ENCODE results near the gene TLCD4. TPM values are rescaled to one million over a fixed set of nuclear protein-coding genes. Genes with fewer than 3 reads are reported as not detected.

TLCD4 gene
- total and polyA plus RNA-seq, 2 donors (not counting 1 experiment from before 2014, with no cell fraction given) = 0.55 to 1.3 TPM

DNA sequence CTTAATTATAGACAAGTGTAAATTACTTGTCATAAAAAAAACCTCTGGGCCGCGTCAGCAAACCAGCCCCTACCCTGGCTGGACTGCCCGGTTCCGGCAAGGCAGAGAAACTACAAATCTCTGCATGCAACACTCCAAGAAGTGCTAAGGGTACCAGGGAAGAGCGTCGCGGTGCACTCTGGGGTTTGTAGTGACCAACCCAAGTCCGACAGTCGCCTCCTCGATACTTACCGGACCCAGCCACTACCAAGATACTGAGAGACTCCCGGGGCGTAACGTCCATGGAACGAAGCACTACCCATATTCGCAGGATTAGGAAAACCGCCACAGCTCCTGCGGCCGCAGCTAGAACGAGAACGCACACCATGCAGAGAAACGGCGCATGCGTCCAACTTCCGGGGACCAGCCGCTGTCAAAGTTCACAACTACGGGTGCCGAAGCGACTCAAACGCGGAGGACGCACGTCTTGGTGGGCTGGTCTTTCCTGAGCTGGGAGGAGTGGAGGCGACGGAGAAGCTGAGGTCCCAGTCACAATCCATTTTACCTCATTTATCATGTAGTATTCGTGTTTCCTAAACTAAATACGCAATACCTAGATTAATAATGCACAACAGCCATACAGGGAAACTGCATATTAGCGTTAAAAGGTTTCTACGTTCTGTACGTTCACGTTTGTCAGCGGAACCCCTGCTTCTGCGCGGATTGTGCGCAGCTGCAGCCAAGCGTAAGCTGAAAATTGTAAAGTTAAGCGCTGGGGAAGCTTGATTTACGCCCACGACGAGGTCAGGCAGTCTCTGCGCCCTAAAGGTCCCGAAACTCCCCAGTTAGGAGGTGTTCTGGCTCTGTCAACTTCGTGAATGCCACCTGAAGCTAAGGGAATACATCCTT lies 44.4 kb upstream of the TLCD4 start, which contains the start of gene ALG14:
ALG14 (minus strand) TSS at position 420 of the 888 bp plus-strand sequence; CDS start at position 367, 53 bp downstream.
- TF ChIP-seq, protein P1, sequence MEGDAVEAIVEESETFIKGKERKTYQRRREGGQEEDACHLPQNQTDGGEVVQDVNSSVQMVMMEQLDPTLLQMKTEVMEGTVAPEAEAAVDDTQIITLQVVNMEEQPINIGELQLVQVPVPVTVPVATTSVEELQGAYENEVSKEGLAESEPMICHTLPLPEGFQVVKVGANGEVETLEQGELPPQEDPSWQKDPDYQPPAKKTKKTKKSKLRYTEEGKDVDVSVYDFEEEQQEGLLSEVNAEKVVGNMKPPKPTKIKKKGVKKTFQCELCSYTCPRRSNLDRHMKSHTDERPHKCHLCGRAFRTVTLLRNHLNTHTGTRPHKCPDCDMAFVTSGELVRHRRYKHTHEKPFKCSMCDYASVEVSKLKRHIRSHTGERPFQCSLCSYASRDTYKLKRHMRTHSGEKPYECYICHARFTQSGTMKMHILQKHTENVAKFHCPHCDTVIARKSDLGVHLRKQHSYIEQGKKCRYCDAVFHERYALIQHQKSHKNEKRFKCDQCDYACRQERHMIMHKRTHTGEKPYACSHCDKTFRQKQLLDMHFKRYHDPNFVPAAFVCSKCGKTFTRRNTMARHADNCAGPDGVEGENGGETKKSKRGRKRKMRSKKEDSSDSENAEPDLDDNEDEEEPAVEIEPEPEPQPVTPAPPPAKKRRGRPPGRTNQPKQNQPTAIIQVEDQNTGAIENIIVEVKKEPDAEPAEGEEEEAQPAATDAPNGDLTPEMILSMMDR (IDR thresholded peaks at IDR 0.05) = no peak
- TF ChIP-seq EZH2 (IDR thresholded peaks at IDR 0.05; ENCODE audit: borderline replicate concordance, insufficient read depth, low read depth, low read length, poor library complexity, severe bottlenecking) = no peak
- ATAC-seq (ENCODE audit: low read depth) (peak; percentile 95), DNase-seq (peak; percentile 98)
- Mint-ChIP-seq H3K27me3 (no peaks in the 10 kb centered on the region), H3K4me1 (peaks cover 20% of the 10 kb centered on the region), H3K27ac (peak within 1 kb of the TSS; percentile 99), H3K4me3 (peak within 1 kb of the TSS; percentile 98), H3K9me3 (ENCODE audit: insufficient read depth) (no peaks in the 10 kb centered on the region)
- Histone ChIP-seq H2AFZ (ENCODE audit: insufficient read depth, low read depth, low read length, poor library complexity, severe bottlenecking) (peak within 1 kb of the TSS; percentile 86), H3K9ac (ENCODE audit: low read length) (peak within 1 kb of the TSS; percentile 70), H3K27ac (ENCODE audit: low read length in 2 of 2) (peak within 1 kb of the TSS; percentile 66 to 70), H3K27me3 (replicated peaks in 1 of 4; ENCODE audit: control extremely low read depth in 1 of 4, control insufficient read depth in 3 of 4, insufficient read depth in 4 of 4, low read length in 3 of 4) (peaks cover 0 to 2% (median 0%) of the 10 kb centered on the region in 4 experiments), H4K20me1 (ENCODE audit: control insufficient read depth, insufficient read depth, low read length, poor library complexity, severe bottlenecking) (no peaks in the 10 kb centered on the region), H3K4me2 (replicated peaks; ENCODE audit: low read depth, low read length, poor library complexity, severe bottlenecking) (peak within 1 kb of the TSS; percentile 72), H3K36me3 (replicated peaks in 1 of 2; ENCODE audit: control extremely low read depth in 1 of 2, control insufficient read depth in 1 of 2, extremely low read depth in 1 of 2, insufficient read depth in 2 of 2, low read length in 1 of 2) (no peaks in the 10 kb centered on the region), H3K79me2 (ENCODE audit: control insufficient read depth, insufficient read depth, low read length) (peaks cover 4% of the 10 kb centered on the region), H3K4me1 (ENCODE audit: control insufficient read depth in 2 of 2, insufficient read depth in 2 of 2, low read length in 2 of 2) (peaks cover 11 to 14% of the 10 kb centered on the region in 2 donors), H3K9me3 (ENCODE audit: control extremely low read depth in 1 of 3, control insufficient read depth in 2 of 3, insufficient read depth in 1 of 3, low read length in 2 of 3) (no peaks in the 10 kb centered on the region), H3K4me3 (ENCODE audit: control extremely low read depth in 1 of 5, extremely low read depth in 1 of 5, insufficient read depth in 1 of 5, low read depth in 2 of 5, low read length in 4 of 5) (peak within 1 kb of the TSS; percentile 78 to 92 (median 86))
- under 1% methylated on average over 45 of the region's 53 CpGs for WGBS (ENCODE audit: insufficient coverage)
- intact Hi-C loops (cut with micrococcal nuclease) = loop anchor here (1.0 to 5.0 kb wide), 8 partner anchors 30 to 1890 kb away; partner anchors contain the start of genes ABCD3, CCDC18, CNN3 and PTBP2
- ChIA-PET POLR2A (interaction anchor here (0.6 to 1.0 kb wide), 4 partner anchors 12 to 1727 kb away, joined by 4 to 8 read pairs (median 5); partner anchors contain the start of genes DR1 and RWDD3), CTCF (interaction anchor here (1.0 to 3.0 kb wide), 8 partner anchors 12 to 556 kb away, joined by 3 to 36 read pairs (median 10); partner anchors contain the start of genes RWDD3 and TLCD4)
